SK-N-SH (cell line): ENCODE measurements around the gene SEPTIN10.

ENCODE experiments used
- CHD2 ChIP-seq: fragments of 150-350 bp; IDR thresholded peaks from 2 replicates; pipeline ENCODE4 v1.6.1; 2018; ENCODE audit warnings: low read length; ENCODE audit not compliant: partially characterized antibody
- CTCF ChIP-seq: fragments of 200-600 bp; sonication (generic); IDR thresholded peaks from 2 replicates; pipeline ENCODE4 v1.6.1; 2017; ENCODE audit warnings: antibody characterized with exemption, mild to moderate bottlenecking, moderate library complexity
- ELF1 ChIP-seq: IDR thresholded peaks from 2 replicates; pipeline ENCODE4 v1.4.0; 2012
- FOSL2 ChIP-seq: IDR thresholded peaks from 2 replicates; pipeline ENCODE4 v1.4.0; 2012; ENCODE audit warnings: low read depth, mild to moderate bottlenecking, moderate library complexity, borderline replicate concordance
- RFX5 ChIP-seq: IDR thresholded peaks from 2 replicates; pipeline ENCODE4 v1.6.1; 2012; ENCODE audit warnings: mild to moderate bottlenecking, improper control_type of control experiment, low read length
- TCF12 ChIP-seq: IDR thresholded peaks from 2 replicates; pipeline ENCODE4 v1.4.0; 2012

- TF ChIP-seq CHD2 (no peak), CTCF (no peak), TCF12 (no peak), RFX5 (no peak), FOSL2 (no peak), ELF1 (no peak)
Measured at GRCh38 chr2:109521233-109522062, 92.3 kb downstream of the SEPTIN10 start.
